GM06990 (cell line): Measurements from ENCODE around the gene DHX35.

ENCODE experiments used
- DNase-seq: peaks from one replicate; pipeline ENCODE4 v3.0.0-alpha.2; 2011; ENCODE audit not compliant: insufficient read length; ENCODE audit errors: extremely low read depth
- H3K27me3 ChIP-seq: replicated peaks from 2 replicates; pipeline ENCODE4 v1.6.0; 2011; ENCODE audit warnings: low read length; ENCODE audit not compliant: control insufficient read depth, insufficient read depth
- H3K36me3 ChIP-seq: 2 replicates; pipeline ENCODE4 v1.5.1; 2011; ENCODE audit warnings: low read length; ENCODE audit not compliant: control insufficient read depth, insufficient read depth
- H3K4me3 ChIP-seq: replicated peaks from 2 replicates; pipeline ENCODE4 v1.5.1; 2011; ENCODE audit warnings: low read depth, mild to moderate bottlenecking, control low read depth, low read length
- TF ChIP-seq, protein P1 (sequence below): IDR thresholded peaks from 2 replicates; pipeline ENCODE4 v1.5.1; 2011; ENCODE audit warnings: low read length, control low read depth, mild to moderate bottlenecking, inconsistent platforms; ENCODE audit not compliant: insufficient read depth, poor library complexity, severe bottlenecking

Gene DHX35

DNA sequence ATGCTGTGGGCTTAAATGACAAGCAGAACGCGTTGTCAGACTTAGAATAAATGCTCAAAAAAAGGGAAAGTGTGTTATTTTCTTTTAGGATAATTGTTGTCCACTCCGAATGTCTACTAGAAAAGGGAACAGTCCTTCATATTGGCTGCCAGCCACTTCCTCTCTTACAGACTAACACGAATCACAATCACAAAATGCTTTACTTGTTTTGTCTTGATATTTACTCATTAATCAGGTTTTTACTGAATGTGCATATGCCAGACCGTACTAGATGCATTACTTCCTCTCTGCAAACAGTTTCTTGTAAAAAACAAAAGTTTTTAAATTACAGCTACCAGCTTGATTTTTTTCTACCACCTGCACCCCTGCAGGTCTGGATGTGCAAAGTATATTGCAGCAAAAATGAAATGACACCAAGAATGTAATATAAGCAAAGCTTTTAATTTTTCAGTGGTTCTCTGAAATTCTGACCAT is 821 bp downstream of the DHX35 start:
- Histone ChIP-seq H3K27me3 (no peaks in the 10 kb centered on the region), H3K36me3 (no peaks in the 10 kb centered on the region; the same call in 1 of the 2 replicates), H3K4me3 (peak overlapping the region; percentile 90)
- TF ChIP-seq, protein P1, sequence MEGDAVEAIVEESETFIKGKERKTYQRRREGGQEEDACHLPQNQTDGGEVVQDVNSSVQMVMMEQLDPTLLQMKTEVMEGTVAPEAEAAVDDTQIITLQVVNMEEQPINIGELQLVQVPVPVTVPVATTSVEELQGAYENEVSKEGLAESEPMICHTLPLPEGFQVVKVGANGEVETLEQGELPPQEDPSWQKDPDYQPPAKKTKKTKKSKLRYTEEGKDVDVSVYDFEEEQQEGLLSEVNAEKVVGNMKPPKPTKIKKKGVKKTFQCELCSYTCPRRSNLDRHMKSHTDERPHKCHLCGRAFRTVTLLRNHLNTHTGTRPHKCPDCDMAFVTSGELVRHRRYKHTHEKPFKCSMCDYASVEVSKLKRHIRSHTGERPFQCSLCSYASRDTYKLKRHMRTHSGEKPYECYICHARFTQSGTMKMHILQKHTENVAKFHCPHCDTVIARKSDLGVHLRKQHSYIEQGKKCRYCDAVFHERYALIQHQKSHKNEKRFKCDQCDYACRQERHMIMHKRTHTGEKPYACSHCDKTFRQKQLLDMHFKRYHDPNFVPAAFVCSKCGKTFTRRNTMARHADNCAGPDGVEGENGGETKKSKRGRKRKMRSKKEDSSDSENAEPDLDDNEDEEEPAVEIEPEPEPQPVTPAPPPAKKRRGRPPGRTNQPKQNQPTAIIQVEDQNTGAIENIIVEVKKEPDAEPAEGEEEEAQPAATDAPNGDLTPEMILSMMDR: no peak
- DNase-seq: no peak

DNA sequence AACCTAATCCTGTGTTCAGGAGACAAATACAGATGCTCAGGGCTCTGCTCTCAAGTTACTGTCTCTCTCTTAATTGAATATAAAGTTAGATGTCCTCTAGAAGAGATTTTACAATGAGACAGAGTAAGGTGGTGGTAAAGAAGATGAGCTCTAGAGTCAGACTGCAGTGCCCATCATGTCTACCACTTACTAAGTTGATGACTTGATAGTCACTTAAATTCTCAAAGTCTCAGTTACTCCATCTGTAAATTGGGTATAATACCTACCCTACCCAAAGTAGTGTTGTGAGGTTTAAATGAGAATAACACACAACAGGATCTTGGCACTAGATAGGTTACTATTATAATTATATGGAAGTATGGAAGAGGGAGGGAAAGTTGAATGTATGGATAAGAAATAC is 1.6 kb downstream of the DHX35 start:
- TF ChIP-seq, protein P1: no peak
- Histone ChIP-seq H3K27me3 (no peaks in the 10 kb centered on the region), H3K4me3 (no peak overlapping the region), H3K36me3 (peaks cover 1% of the 10 kb centered on the region)
- no peak for DNase-seq

DNA sequence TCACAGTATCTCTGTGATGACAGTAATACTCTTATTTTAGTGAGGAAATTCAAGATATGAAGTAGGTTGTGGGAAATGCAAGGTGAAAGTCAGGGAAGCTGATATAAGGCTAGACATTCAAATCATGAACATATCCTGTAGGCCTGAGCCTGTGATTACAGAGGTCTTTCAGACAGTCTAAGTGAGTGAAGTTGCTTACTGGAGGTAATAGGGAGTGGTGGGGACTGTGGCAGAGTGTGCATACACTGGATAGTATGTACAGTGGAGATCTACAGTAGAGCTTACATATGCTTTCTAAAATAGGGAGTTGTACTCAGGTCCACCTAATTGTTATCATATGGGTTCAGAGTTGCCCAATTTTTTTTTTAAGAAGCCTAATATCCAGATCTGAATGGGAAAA is 3.1 kb downstream of the DHX35 start:
- no peak for DNase-seq
- Histone ChIP-seq H3K4me3 (no peak overlapping the region), H3K36me3 (peaks cover 3% of the 10 kb centered on the region), H3K27me3 (no peaks in the 10 kb centered on the region)
- TF ChIP-seq, protein P1: no peak

DNA sequence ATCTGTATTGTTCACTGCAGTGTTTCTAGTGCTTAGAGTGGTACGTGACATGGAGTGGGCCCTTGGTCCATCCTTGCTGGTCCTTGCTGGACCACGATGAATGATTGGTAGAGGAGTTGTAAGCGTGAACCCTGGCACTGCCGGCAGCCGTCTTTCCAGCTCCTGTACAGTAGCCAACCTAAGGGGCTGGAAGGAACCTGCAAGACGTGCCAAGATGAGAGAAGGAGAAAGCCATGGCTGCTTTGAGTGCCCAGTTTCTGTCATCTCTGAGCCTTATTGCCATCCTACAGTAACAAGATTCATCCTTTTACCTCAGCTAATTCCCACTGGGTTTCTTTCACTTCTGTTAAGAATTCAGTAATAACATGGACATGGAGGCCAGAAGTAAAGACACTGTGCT is 5.9 kb downstream of the DHX35 start:
- peaks cover 3% of the 10 kb centered on the region for H3K36me3 ChIP-seq
- TF ChIP-seq, protein P1: no peak

DNA sequence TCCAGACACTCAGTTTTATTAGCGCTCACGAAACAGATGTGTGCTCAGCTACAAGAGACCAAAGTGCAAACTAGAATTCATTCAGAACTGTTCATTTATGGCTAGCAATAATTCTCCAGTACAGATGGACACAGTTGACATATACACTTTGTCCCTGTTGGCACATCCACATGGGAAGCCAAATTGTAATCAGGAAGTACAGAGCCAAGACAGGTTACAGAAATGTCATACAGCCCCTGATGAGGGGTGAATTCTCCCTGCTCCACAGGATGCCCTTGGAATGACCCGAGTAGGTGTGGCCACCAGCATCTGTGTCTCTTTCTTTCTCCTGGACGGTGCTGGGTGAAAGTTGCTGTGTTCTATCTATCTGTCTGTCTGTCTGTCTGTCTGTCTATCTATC is 7.6 kb downstream of the DHX35 start:
- TF ChIP-seq, protein P1: no peak
- Histone ChIP-seq H3K27me3 (no peaks in the 10 kb centered on the region), H3K36me3 (peaks cover 3% of the 10 kb centered on the region), H3K4me3 (no peak overlapping the region)
- DNase-seq: no peak

More for the DNA sequence above, 5.9 kb downstream of the DHX35 start:
- Histone ChIP-seq H3K4me3 (no peak overlapping the region), H3K27me3 (no peaks in the 10 kb centered on the region)
- no peak for DNase-seq

DNA sequence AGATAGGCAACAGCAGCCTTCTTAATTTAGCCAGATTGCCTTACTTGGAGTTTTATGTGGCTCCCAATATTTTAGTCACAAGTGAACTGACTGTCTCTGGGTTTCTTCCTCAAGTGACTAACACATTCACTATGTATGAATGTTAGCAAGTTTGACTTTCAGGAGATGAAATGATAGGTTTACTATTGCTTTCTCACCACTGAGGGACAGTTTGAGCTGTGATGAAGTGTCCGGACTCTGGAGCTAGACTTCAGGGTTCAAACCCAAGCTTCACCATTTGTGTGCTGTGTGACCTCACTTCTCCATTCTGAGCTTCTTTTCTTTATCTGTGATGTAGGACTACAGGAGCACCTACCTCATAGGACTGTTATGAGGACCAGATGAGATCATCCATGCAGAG is 8.2 kb downstream of the DHX35 start:
- no peak for DNase-seq
- Histone ChIP-seq H3K4me3 (no peak overlapping the region), H3K27me3 (no peaks in the 10 kb centered on the region), H3K36me3 (peaks cover 3% of the 10 kb centered on the region)
- TF ChIP-seq, protein P1: no peak
